RPMI7951 (cell line): ENCODE results near the gene DGKH. TPM values are rescaled to one million over a fixed set of nuclear protein-coding genes. Genes with fewer than 3 reads are reported as not detected.
"Not testable (repeated sequence)": the region's sequence is repeated elsewhere in the genome, so short reads cannot be mapped to it uniquely, and the experiment has no call there.

Experiments used
- DNase-seq: peaks from one replicate; pipeline ENCODE4 v3.0.0-alpha.2; 2012; ENCODE audit warnings: low read depth
- total RNA-seq: library from RNA; depleted of rRNA; stranded (reverse); fragments of >200 nt; shearing (Covaris generic); gene quantifications from 2 replicates; pipeline ENCODE4 v1.2.3, GENCODE V29; 2014

Gene DGKH
- total RNA-seq, 1 experiment from 2014 or later = 4.4 TPM

- DNase-seq = no peak
Measured at GRCh38 chr13:42155251-42155650, 106.8 kb downstream of the DGKH start.

GRCh38 chr13:42163338-42163737 lies 114.9 kb downstream of the DGKH start:
- not testable (repeated sequence) for DNase-seq

- DNase-seq = not testable (repeated sequence)
Measured at GRCh38 chr13:42163910-42164309, 115.5 kb downstream of the DGKH start.

GRCh38 chr13:42164557-42165125 lies 116.2 kb downstream of the DGKH start:
- DNase-seq = no peak

GRCh38 chr13:42168496-42168895 lies 120.0 kb downstream of the DGKH start:
- DNase-seq = no peak

- DNase-seq = no peak
Measured at GRCh38 chr13:42170029-42170428, 121.6 kb downstream of the DGKH start.

GRCh38 chr13:42173789-42174343 lies 125.4 kb downstream of the DGKH start:
- DNase-seq = no peak

- DNase-seq = peak; percentile 37
Measured at GRCh38 chr13:42174344-42175162, 126.1 kb downstream of the DGKH start.

GRCh38 chr13:42176294-42176693 lies 127.8 kb downstream of the DGKH start:
- no peak for DNase-seq

GRCh38 chr13:42177189-42177588 lies 128.7 kb downstream of the DGKH start:
- no peak for DNase-seq

- no peak for DNase-seq
Measured at GRCh38 chr13:42181381-42181953, 133.0 kb downstream of the DGKH start.

- DNase-seq = no peak
Measured at GRCh38 chr13:42189061-42189460, 140.6 kb downstream of the DGKH start.

- no peak for DNase-seq
Measured at GRCh38 chr13:42190529-42190928, 142.1 kb downstream of the DGKH start.

- peak; percentile 22 for DNase-seq
Measured at GRCh38 chr13:42211704-42212464, 163.4 kb downstream of the DGKH start.

GRCh38 chr13:42214446-42214845 lies 166.0 kb downstream of the DGKH start:
- DNase-seq = no peak

- DNase-seq = peak; percentile 36
Measured at GRCh38 chr13:42215578-42216421, 167.4 kb downstream of the DGKH start.

GRCh38 chr13:42216422-42216735 lies 167.9 kb downstream of the DGKH start:
- no peak for DNase-seq

- no peak for DNase-seq
Measured at GRCh38 chr13:42218576-42218975, 170.1 kb downstream of the DGKH start.

GRCh38 chr13:42219051-42219450 lies 170.6 kb downstream of the DGKH start:
- no peak for DNase-seq

GRCh38 chr13:42219876-42220275 lies 171.4 kb downstream of the DGKH start:
- no peak for DNase-seq

GRCh38 chr13:42221121-42221765 lies 172.8 kb downstream of the DGKH start:
- DNase-seq = no peak
